Stimulated activated CD4-positive, alpha-beta T cell treated with anti-CD3 and anti-CD28 coated beads, Interleukin-4, amount 100 ng/mL, for 24 hours (primary cell): ENCODE data around the gene AOC2.
"Not testable (repeated sequence)": the region's sequence is repeated elsewhere in the genome, so short reads cannot be mapped to it uniquely, and the experiment has no call there.

Source experiments
- DNase-seq: peaks from one replicate; pipeline ENCODE4 v3.0.0-alpha.2; 2020

Gene AOC2

GRCh38 chr17:42853968-42854790, 9.8 kb downstream of the AOC2 start:
- no peak for DNase-seq

- DNase-seq: no peak
Measured at GRCh38 chr17:42855048-42855596, 10.7 kb downstream of the AOC2 start.

- not testable (repeated sequence) for DNase-seq
Measured at GRCh38 chr17:42856093-42856492, 11.7 kb downstream of the AOC2 start.

- DNase-seq: not testable (repeated sequence)
Measured at GRCh38 chr17:42856516-42856915, 12.1 kb downstream of the AOC2 start.

- DNase-seq: no peak
Measured at GRCh38 chr17:42857389-42857788, 13.0 kb downstream of the AOC2 start.

GRCh38 chr17:42865638-42866094, 21.3 kb downstream of the AOC2 start:
- DNase-seq: no peak

GRCh38 chr17:42866216-42866615, 21.8 kb downstream of the AOC2 start:
- no peak for DNase-seq

- DNase-seq: no peak
Measured at GRCh38 chr17:42866631-42867575, 22.5 kb downstream of the AOC2 start.

GRCh38 chr17:42867694-42868261, 23.4 kb downstream of the AOC2 start:
- not testable (repeated sequence) for DNase-seq

GRCh38 chr17:42868338-42868737, 24.0 kb downstream of the AOC2 start:
- no peak for DNase-seq

GRCh38 chr17:42871647-42872046, 27.3 kb downstream of the AOC2 start:
- no peak for DNase-seq

- no peak for DNase-seq
Measured at GRCh38 chr17:42872251-42872965, 28.0 kb downstream of the AOC2 start.

GRCh38 chr17:42873315-42873714, 28.9 kb downstream of the AOC2 start:
- DNase-seq: no peak

- not testable (repeated sequence) for DNase-seq
Measured at GRCh38 chr17:42873932-42874695, 29.7 kb downstream of the AOC2 start.

GRCh38 chr17:42877037-42877436, 32.7 kb downstream of the AOC2 start:
- no peak for DNase-seq

GRCh38 chr17:42878123-42878880, 33.9 kb downstream of the AOC2 start:
- DNase-seq: no peak

GRCh38 chr17:42878924-42879595, 34.7 kb downstream of the AOC2 start:
- no peak for DNase-seq

GRCh38 chr17:42879596-42879985, 35.2 kb downstream of the AOC2 start:
- DNase-seq: no peak

GRCh38 chr17:42880776-42881310, 36.5 kb downstream of the AOC2 start:
- no peak for DNase-seq

- DNase-seq: not testable (repeated sequence)
Measured at GRCh38 chr17:42881706-42882105, 37.3 kb downstream of the AOC2 start.
